ENCODE results near the gene SCAF1. TPM values are rescaled to one million over a fixed set of nuclear protein-coding genes. Genes with fewer than 3 reads are reported as not detected.

Gene SCAF1
- total and polyA plus RNA-seq, 2 of the 13 experiments (the other 11 are each of a cell fraction or from before 2014, with no cell fraction given): 3.3 to 6.1 TPM

GRCh38 chr19:49631610-49632192, 10.3 kb upstream of the SCAF1 start:
- FAIRE-seq: no peak
- Histone ChIP-seq H3K4me3 (replicated peaks in 1 of 3; ENCODE audit: insufficient read depth in 1 of 3, low read depth in 2 of 3, low read length in 3 of 3) (no peak overlapping the region), H3K9ac (ENCODE audit: insufficient read depth, low read depth, low read length) (no peak overlapping the region), H3K36me3 (replicated peaks in 1 of 2; ENCODE audit: control insufficient read depth in 1 of 2, insufficient read depth in 2 of 2, low read length in 2 of 2) (peaks cover under 1 to 2% of the 10 kb centered on the region in 2 experiments; a peak in 1 of 5 replicates), H3K9me3 (ENCODE audit: low read length) (no peaks in the 10 kb centered on the region), H4K20me1 (ENCODE audit: insufficient read depth, low read length) (no peaks in the 10 kb centered on the region), H3K79me2 (ENCODE audit: insufficient read depth, low read length) (no peaks in the 10 kb centered on the region), H3K27ac (ENCODE audit: extremely low read length, insufficient read depth, low read length) (no peak overlapping the region), H3K27me3 (ENCODE audit: control insufficient read depth in 1 of 2, insufficient read depth in 2 of 2, low read length in 2 of 2) (no peaks in the 10 kb centered on the region), H2AFZ (ENCODE audit: low read length) (no peak overlapping the region), H3K4me2 (ENCODE audit: low read depth, low read length) (no peak overlapping the region), H3K4me1 (ENCODE audit: insufficient read depth, low read length) (peaks cover 10% of the 10 kb centered on the region; the same call in 1 of the 2 replicates)
- 83% methylated on average over 19 of the region's 19 CpGs for WGBS (ENCODE audit: low lambda C conversion rate)
- no TSS peak for BruUV-seq (replicated peaks)
- in situ Hi-C loops (cut with HindIII; ENCODE audit: extremely low pct_ligation_motif_present, low pct_unique_long_range_greater_than_20kb): no loop called here
- intact Hi-C loops (cut with micrococcal nuclease; ENCODE audit: unreplicated experiment): loop anchor here (1.0 kb wide), 1 partner anchor 15 kb away; no protein-coding TSS in a partner anchor
- ATAC-seq: 0 out of 3 replicates have a peak, but pooled peaks have one; percentile 9
- POLR2A ChIA-PET: interaction anchor here (1.0 kb wide), 1 partner anchor 9 kb away, joined by 5 read pairs; no protein-coding TSS in a partner anchor
- CTCF ChIA-PET (ENCODE audit: low intra/inter-chr PET ratio, low total read pairs): no interaction called here
- no peak for DNase-seq (ENCODE audit: low spot score)
- no peak for TF ChIP-seq MLXIP (CRISPR knock-in tag; IDR thresholded peaks at IDR 0.05; ENCODE audit: borderline replicate concordance)
- no peak for TF ChIP-seq MED13 (CRISPR knock-in tag; IDR thresholded peaks at IDR 0.05)
- TF ChIP-seq ZNF747 (CRISPR knock-in tag; IDR thresholded peaks at IDR 0.05; ENCODE audit: borderline replicate concordance): no peak
- TF ChIP-seq ZNF629 (CRISPR knock-in tag; conservative IDR thresholded peaks at IDR 0.05): peak; percentile 73
- no peak for TF ChIP-seq BCL6 (CRISPR knock-in tag; IDR thresholded peaks at IDR 0.05)
- TF ChIP-seq FOXA3 (CRISPR knock-in tag; IDR thresholded peaks at IDR 0.05): no peak
- no peak for TF ChIP-seq CC2D1A (CRISPR knock-in tag; IDR thresholded peaks at IDR 0.05)
- no peak for TF ChIP-seq CHCHD3 (CRISPR knock-in tag; IDR thresholded peaks at IDR 0.05)
- TF ChIP-seq GATAD1 (CRISPR knock-in tag; IDR thresholded peaks at IDR 0.05): no peak

Data from HepG2 (cell line).